GM23248 (cell line): ENCODE measurements around the gene RBM23.

Source experiments
- EZH2 ChIP-seq: fragments of 200-600 bp; sonication (generic); IDR thresholded peaks from 2 replicates; pipeline ENCODE4 v1.6.1; 2018; ENCODE audit warnings: antibody characterized with exemption, mild to moderate bottlenecking; ENCODE audit not compliant: insufficient read depth, poor library complexity, severe bottlenecking
- EZH2phosphoT487 ChIP-seq: fragments of 200-600 bp; sonication (generic); IDR thresholded peaks from 2 replicates; pipeline ENCODE4 v1.6.1; 2018; ENCODE audit warnings: antibody characterized with exemption, moderate library complexity, mild to moderate bottlenecking, low read depth; ENCODE audit not compliant: insufficient read depth

GRCh38 chr14:22871224-22872032 lies 47.5 kb downstream of the RBM23 start, which contains the start of gene LRP10:
- TF ChIP-seq EZH2 (no peak), EZH2phosphoT487 (no peak)
